OCI-LY7 (cell line): ENCODE data around the gene STAT5A.

ENCODE experiments used
- CTCF ChIP-seq: fragments of 200-600 bp; sonication (generic); conservative IDR thresholded peaks from 2 replicates; pipeline ENCODE4 v1.5.1; 2014; ENCODE audit warnings: mild to moderate bottlenecking, antibody characterized with exemption, low read length, moderate library complexity, mixed read lengths
- EZH2phosphoT487 ChIP-seq: fragments of 200-600 bp; sonication (generic); IDR thresholded peaks from 2 replicates; pipeline ENCODE4 v1.6.1; 2018; ENCODE audit warnings: low read depth, borderline replicate concordance, mild to moderate bottlenecking, mixed run types, antibody characterized with exemption, low read length, moderate library complexity, mixed read lengths

GRCh38 chr17:42271779-42272035 lies 16.6 kb upstream of the STAT5A start:
- no peak for TF ChIP-seq CTCF
- TF ChIP-seq EZH2phosphoT487 = no peak
